GM12878 (cell line): ENCODE results near the gene ASB10. TPM values are rescaled to one million over a fixed set of nuclear protein-coding genes. Genes with fewer than 3 reads are reported as not detected.
A peak's percentile ranks its signal among the peaks of the same experiment; 100 is the strongest.

Experiments used
- BRCA1 ChIP-seq: IDR thresholded peaks from 2 replicates; pipeline ENCODE4 v1.6.1; 2011; ENCODE audit warnings: low read depth, low read length, improper control_type of control experiment
- CBFB ChIP-seq: IDR thresholded peaks from 2 replicates; pipeline ENCODE4 v1.6.1; 2016; ENCODE audit warnings: antibody characterized with exemption, low read depth
- CEBPB ChIP-seq, 2 experiments: fragments of 150-350 bp in 1 of 2; IDR thresholded peaks; 2 replicates each; pipeline ENCODE4 v1.6.1; 2012 to 2014; ENCODE audit warnings: low read depth in 2 of 2, low read length in 2 of 2, borderline replicate concordance in 1 of 2, inconsistent platforms in 1 of 2
- CREB1 ChIP-seq: IDR thresholded peaks from 2 replicates; pipeline ENCODE4 v1.6.1; 2012; ENCODE audit warnings: low read depth, mild to moderate bottlenecking, inconsistent platforms
- CREM ChIP-seq: IDR thresholded peaks from 2 replicates; pipeline ENCODE4 v1.6.1; 2014; ENCODE audit warnings: antibody characterized with exemption, low read depth
- EGR1 ChIP-seq, 2 experiments: IDR thresholded peaks; 1 replicate in 1 of 2; 2 replicates in 1 of 2; pipeline ENCODE4 v1.6.1; 2011 to 2012; ENCODE audit warnings: low read depth in 2 of 2, low read length in 2 of 2, borderline replicate concordance in 1 of 2, mild to moderate bottlenecking in 1 of 2, moderate library complexity in 1 of 2
- ESRRA ChIP-seq: IDR thresholded peaks from 2 replicates; pipeline ENCODE4 v1.6.1; 2012; ENCODE audit warnings: mild to moderate bottlenecking, low read length, improper control_type of control experiment
- EZH2 ChIP-seq: IDR thresholded peaks from 2 replicates; pipeline ENCODE4 v1.6.1; 2012; ENCODE audit warnings: low read depth, mild to moderate bottlenecking, control low read depth, inconsistent platforms, low read length, borderline replicate concordance; ENCODE audit not compliant: control insufficient read depth
- FOXK2 ChIP-seq: fragments of 450-650 bp; IDR thresholded peaks from 2 replicates; pipeline ENCODE4 v1.6.1; 2017; ENCODE audit warnings: mild to moderate bottlenecking, moderate library complexity
- GABPA ChIP-seq: IDR thresholded peaks from 2 replicates; pipeline ENCODE4 v1.6.1; 2014; ENCODE audit warnings: antibody characterized with exemption, low read depth, mild to moderate bottlenecking, inconsistent platforms
- HCFC1 ChIP-seq: fragments of 150-350 bp; IDR thresholded peaks from 2 replicates; pipeline ENCODE4 v1.6.1; 2014; ENCODE audit warnings: low read length
- HDAC2 ChIP-seq: fragments of 200-600 bp; sonication (generic); IDR thresholded peaks from 2 replicates; pipeline ENCODE4 v1.6.1; 2017
- HDGF ChIP-seq: fragments of 450-650 bp; IDR thresholded peaks from 2 replicates; pipeline ENCODE4 v1.6.1; 2016; ENCODE audit warnings: antibody characterized with exemption
- KLF5 ChIP-seq: fragments of 450-650 bp; IDR thresholded peaks from 2 replicates; pipeline ENCODE4 v1.6.1; 2014; ENCODE audit warnings: mild to moderate bottlenecking; ENCODE audit not compliant: partially characterized antibody
- MXI1 ChIP-seq: fragments of 150-350 bp; IDR thresholded peaks from 2 replicates; pipeline ENCODE4 v1.6.1; 2011; ENCODE audit warnings: low read depth, mild to moderate bottlenecking, inconsistent platforms, low read length, improper control_type of control experiment
- NFYA ChIP-seq: IDR thresholded peaks from 2 replicates; pipeline ENCODE4 v1.6.1; 2011; ENCODE audit warnings: low read depth, mild to moderate bottlenecking, low read length, improper control_type of control experiment, borderline replicate concordance
- NFYB ChIP-seq: IDR thresholded peaks from 2 replicates; pipeline ENCODE4 v1.6.1; 2011; ENCODE audit warnings: low read depth, mild to moderate bottlenecking, low read length, improper control_type of control experiment, moderate library complexity; ENCODE audit not compliant: insufficient read depth
- NR2C1 ChIP-seq: fragments of 450-650 bp; IDR thresholded peaks from 2 replicates; pipeline ENCODE4 v1.6.1; 2017; ENCODE audit warnings: antibody characterized with exemption, mild to moderate bottlenecking, moderate library complexity
- POLR2A ChIP-seq: IDR thresholded peaks from 2 replicates; pipeline ENCODE4 v1.6.1; 2011; ENCODE audit warnings: low read depth, mild to moderate bottlenecking, low read length
- POLR2AphosphoS2 ChIP-seq: IDR thresholded peaks from 2 replicates; pipeline ENCODE4 v1.6.1; 2011; ENCODE audit warnings: low read depth, mild to moderate bottlenecking, low read length, improper control_type of control experiment, moderate library complexity
- POU2F2 ChIP-seq: IDR thresholded peaks from 3 replicates; pipeline ENCODE4 v1.6.1; 2011; ENCODE audit warnings: low read depth, mild to moderate bottlenecking, low read length, borderline replicate concordance
- RB1 ChIP-seq: fragments of 450-650 bp; formaldehyde crosslinking; IDR thresholded peaks from 2 replicates; pipeline ENCODE4 v1.6.1; 2017; ENCODE audit warnings: mild to moderate bottlenecking, borderline replicate concordance
- SIX5 ChIP-seq: IDR thresholded peaks from 2 replicates; pipeline ENCODE4 v1.6.1; 2011; ENCODE audit warnings: mild to moderate bottlenecking, low read depth, low read length, moderate library complexity; ENCODE audit not compliant: severe bottlenecking
- SMC3 ChIP-seq: IDR thresholded peaks from 2 replicates; pipeline ENCODE4 v1.6.1; 2011; ENCODE audit warnings: low read length, improper control_type of control experiment, borderline replicate concordance
- SP1 ChIP-seq: IDR thresholded peaks from one replicate; pipeline ENCODE4 v1.6.1; 2011; ENCODE audit warnings: low read depth, low read length
- SPI1 ChIP-seq: IDR thresholded peaks from 2 replicates; pipeline ENCODE4 v1.6.1; 2011; ENCODE audit warnings: low read depth, mild to moderate bottlenecking, low read length, moderate library complexity, borderline replicate concordance; ENCODE audit not compliant: insufficient read depth
- SRF ChIP-seq, 2 experiments: IDR thresholded peaks; 2 replicates each; pipeline ENCODE4 v1.6.1; 2011; ENCODE audit warnings: low read depth in 2 of 2, low read length in 2 of 2, mild to moderate bottlenecking in 1 of 2, moderate library complexity in 1 of 2
- YBX1 ChIP-seq: fragments of 450-650 bp; IDR thresholded peaks from 2 replicates; pipeline ENCODE4 v1.6.1; 2016; ENCODE audit warnings: antibody characterized with exemption
- YY1 ChIP-seq: IDR thresholded peaks from 2 replicates; pipeline ENCODE4 v1.6.1; 2011; ENCODE audit warnings: low read depth, mild to moderate bottlenecking, low read length
- polyA plus RNA-seq, 11 experiments: library from polyadenylated mRNA; depleted of rRNA in 4 of 11; unstranded in 6 of 11; stranded (reverse) in 5 of 11; fragments of >200 nt; fragmentation: Nextera tagmentation in 4 of 11; fragmentation: Illumina TruSeq in 1 of 11; extraction: Ambion mirVana in 4 of 11; extraction: Trizol in 1 of 11; gene quantifications; 1 replicate in 1 of 11; 2 replicates in 10 of 11; pipeline versions ENCODE4 v1.2.1 to v1.2.3, GENCODE V29; 2011 to 2016; ENCODE audit warnings: inconsistent platforms in 2 of 11, missing spikeins in 2 of 11, low read depth in 1 of 11
- total RNA-seq, 4 experiments: library from RNA; depleted of rRNA in 3 of 4; stranded (reverse); fragments of >200 nt in 3 of 4; fragmentation: Illumina TruSeq in 1 of 4; extraction: Trizol in 1 of 4; gene quantifications; 2 replicates each; pipeline versions ENCODE4 v1.2.1 to v1.2.3, GENCODE V29; 2013 to 2021
- TF ChIP-seq, protein P1 (sequence below): IDR thresholded peaks from 2 replicates; pipeline ENCODE4 v1.6.1; 2011; ENCODE audit warnings: mild to moderate bottlenecking, low read depth, low read length, moderate library complexity; ENCODE audit not compliant: insufficient replicate concordance
- TF ChIP-seq, protein P2 (sequence below): IDR thresholded peaks from 2 replicates; pipeline ENCODE4 v1.6.1; 2011; ENCODE audit warnings: borderline replicate concordance, low read depth, mild to moderate bottlenecking, moderate library complexity, mixed read lengths, low read length; ENCODE audit not compliant: insufficient read depth; ENCODE audit errors: extremely low read length

Gene ASB10
- total and polyA plus RNA-seq, 10 of the 15 experiments (the other 5 are each of a cell fraction or from before 2014, with no cell fraction given): not detected

DNA sequence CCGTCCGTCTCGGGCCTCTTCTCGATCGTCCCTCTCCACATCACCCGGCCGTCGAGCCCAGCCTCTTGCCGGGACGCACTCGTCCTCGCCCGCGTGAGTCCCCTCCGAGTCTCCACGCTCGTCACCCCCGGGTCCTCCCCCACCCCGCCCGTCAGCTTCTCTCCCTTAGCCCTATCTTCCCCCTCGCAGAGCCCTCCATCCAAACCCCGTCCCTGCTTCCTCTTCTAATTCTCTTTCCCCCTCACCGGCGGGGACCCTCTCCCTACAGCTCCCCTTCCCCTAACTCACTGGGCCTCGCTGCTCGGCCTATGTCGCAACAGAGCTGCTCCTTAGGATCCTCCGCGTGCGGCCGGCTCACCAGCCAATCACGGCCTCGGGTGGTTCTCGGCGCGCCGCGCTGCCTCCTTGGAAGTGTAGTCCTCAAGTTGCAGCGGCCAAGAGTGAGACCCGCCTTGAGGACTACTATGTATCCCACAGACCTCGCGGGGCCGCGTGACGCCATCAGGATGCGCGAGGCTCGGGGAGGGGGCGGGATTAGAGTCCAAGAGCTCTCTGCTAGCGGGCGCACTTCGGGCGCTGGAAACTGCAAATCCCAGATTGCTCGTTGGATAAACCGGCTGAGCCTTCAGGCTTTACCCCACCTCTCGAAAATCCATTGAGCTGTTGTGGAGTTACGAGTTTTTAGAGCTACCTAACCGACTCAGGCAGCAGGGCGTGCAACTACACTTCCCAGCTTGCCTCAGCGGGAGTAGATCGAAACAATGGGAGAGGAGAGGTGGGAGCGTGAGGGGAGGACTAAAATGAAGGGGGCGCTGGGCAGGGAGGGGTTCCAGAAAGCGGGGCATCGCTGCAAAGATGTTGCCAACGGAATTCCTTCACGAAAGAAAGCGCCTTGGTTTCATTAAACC is 40.1 kb upstream of the ASB10 start, which contains the start of gene ABCF2 (continued):
- TF ChIP-seq CEBPB (IDR thresholded peaks at IDR 0.05; ENCODE audit: borderline replicate concordance in 1 of 2, low read depth in 2 of 2, low read length in 2 of 2): peak in 1 of 2 experiments; percentile 92; a peak in 2 of 4 replicates
- TF ChIP-seq FOXK2: no peak
- no peak for TF ChIP-seq POU2F2
- TF ChIP-seq, protein P1, sequence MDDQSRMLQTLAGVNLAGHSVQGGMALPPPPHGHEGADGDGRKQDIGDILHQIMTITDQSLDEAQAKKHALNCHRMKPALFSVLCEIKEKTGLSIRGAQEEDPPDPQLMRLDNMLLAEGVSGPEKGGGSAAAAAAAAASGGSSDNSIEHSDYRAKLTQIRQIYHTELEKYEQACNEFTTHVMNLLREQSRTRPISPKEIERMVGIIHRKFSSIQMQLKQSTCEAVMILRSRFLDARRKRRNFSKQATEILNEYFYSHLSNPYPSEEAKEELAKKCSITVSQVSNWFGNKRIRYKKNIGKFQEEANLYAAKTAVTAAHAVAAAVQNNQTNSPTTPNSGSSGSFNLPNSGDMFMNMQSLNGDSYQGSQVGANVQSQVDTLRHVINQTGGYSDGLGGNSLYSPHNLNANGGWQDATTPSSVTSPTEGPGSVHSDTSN: peak; percentile 19
- 0 out of 2 replicates have a peak, but pooled peaks have one; percentile 32 for TF ChIP-seq ESRRA
- TF ChIP-seq CREM: peak; percentile 99
- TF ChIP-seq HDGF: peak; percentile 91
- TF ChIP-seq EZH2: no peak
- TF ChIP-seq NFYA: no peak
- TF ChIP-seq SRF (IDR thresholded peaks at IDR 0.05; ENCODE audit: low read depth in 2 of 2, low read length in 2 of 2): peak in 1 of 2 experiments; percentile 89; a peak in 2 of 4 replicates
- 0 out of 2 replicates have a peak, but pooled peaks have one; percentile 24 for TF ChIP-seq GABPA
- TF ChIP-seq EGR1 (IDR thresholded peaks at IDR 0.05; ENCODE audit: borderline replicate concordance in 1 of 2, low read depth in 2 of 2, low read length in 2 of 2): peak in 1 of 2 experiments; percentile 64; a peak in 2 of 3 replicates
- TF ChIP-seq RB1: peak; percentile 77
- peak; percentile 65 for TF ChIP-seq NR2C1
- TF ChIP-seq YBX1: no peak
- no peak for TF ChIP-seq HDAC2
- peak; percentile 90 for TF ChIP-seq NFYB
- peak; percentile 53; the same call in 1 of the 2 replicates for TF ChIP-seq YY1
- peak; percentile 82 for TF ChIP-seq POLR2A
- 0 out of 2 replicates have a peak, but pooled peaks have one; percentile 10 for TF ChIP-seq SMC3
- TF ChIP-seq SP1: peak; percentile 79
- peak; percentile 81 for TF ChIP-seq MXI1
- no peak for TF ChIP-seq SPI1
- TF ChIP-seq KLF5: peak; percentile 69
- TF ChIP-seq, protein P2, sequence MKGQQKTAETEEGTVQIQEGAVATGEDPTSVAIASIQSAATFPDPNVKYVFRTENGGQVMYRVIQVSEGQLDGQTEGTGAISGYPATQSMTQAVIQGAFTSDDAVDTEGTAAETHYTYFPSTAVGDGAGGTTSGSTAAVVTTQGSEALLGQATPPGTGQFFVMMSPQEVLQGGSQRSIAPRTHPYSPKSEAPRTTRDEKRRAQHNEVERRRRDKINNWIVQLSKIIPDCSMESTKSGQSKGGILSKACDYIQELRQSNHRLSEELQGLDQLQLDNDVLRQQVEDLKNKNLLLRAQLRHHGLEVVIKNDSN: no peak
- peak; percentile 99 for TF ChIP-seq CREB1
- TF ChIP-seq SIX5: peak; percentile 91
- peak; percentile 45; the same call in 1 of the 2 replicates for TF ChIP-seq POLR2AphosphoS2
- TF ChIP-seq HCFC1: peak; percentile 97
- peak; percentile 48; the same call in 1 of the 2 replicates for TF ChIP-seq BRCA1
- peak; percentile 61; the same call in 1 of the 2 replicates for TF ChIP-seq CBFB
